ENCODE results near the gene KIDINS220. TPM values are rescaled to one million over a fixed set of nuclear protein-coding genes. Genes with fewer than 3 reads are reported as not detected.

The KIDINS220 gene
- total RNA-seq, 6 experiments from 2014 or later, result 17.0 to 24.8 (median 21.5) TPM

DNA sequence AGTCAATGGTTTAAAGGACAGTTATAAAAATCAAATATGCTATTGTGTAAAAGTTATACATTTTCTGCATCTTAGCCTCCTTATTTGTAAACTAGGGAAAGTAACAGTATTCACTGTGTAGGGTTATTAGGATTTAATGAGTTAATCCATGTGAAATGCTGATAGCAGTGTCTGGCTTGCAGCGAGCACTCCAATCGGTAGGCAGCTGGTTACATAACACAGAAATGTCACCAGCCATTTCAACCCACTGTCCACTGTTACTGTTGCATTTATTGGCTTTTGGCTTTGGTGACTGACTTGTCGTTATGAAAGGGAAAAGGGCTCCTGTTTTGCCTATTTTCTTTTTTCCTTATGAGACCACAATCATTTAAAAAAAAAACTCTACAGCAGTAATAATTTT is 116.7 kb downstream of the KIDINS220 start:
- intact Hi-C loops (cut with DNase I), result no loop called here
- Histone ChIP-seq H3K4me1 (no peaks in the 10 kb centered on the region), H3K36me3 (no peaks in the 10 kb centered on the region), H3K9me3 (no peaks in the 10 kb centered on the region), H3K27ac (no peak overlapping the region), H3K4me3 (no peak overlapping the region), H3K27me3 (no peaks in the 10 kb centered on the region)
- ATAC-seq (no peak), DNase-seq (no peak)
- 43% methylated on average over 3 of the region's 3 CpGs for WGBS (ENCODE audit: insufficient coverage, low coverage, low lambda C conversion rate, missing lambda C conversion rate)
- TF ChIP-seq POLR2A (IDR thresholded peaks at IDR 0.05), result no peak
- TF ChIP-seq, protein P1, sequence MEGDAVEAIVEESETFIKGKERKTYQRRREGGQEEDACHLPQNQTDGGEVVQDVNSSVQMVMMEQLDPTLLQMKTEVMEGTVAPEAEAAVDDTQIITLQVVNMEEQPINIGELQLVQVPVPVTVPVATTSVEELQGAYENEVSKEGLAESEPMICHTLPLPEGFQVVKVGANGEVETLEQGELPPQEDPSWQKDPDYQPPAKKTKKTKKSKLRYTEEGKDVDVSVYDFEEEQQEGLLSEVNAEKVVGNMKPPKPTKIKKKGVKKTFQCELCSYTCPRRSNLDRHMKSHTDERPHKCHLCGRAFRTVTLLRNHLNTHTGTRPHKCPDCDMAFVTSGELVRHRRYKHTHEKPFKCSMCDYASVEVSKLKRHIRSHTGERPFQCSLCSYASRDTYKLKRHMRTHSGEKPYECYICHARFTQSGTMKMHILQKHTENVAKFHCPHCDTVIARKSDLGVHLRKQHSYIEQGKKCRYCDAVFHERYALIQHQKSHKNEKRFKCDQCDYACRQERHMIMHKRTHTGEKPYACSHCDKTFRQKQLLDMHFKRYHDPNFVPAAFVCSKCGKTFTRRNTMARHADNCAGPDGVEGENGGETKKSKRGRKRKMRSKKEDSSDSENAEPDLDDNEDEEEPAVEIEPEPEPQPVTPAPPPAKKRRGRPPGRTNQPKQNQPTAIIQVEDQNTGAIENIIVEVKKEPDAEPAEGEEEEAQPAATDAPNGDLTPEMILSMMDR (IDR thresholded peaks at IDR 0.05), result no peak

DNA sequence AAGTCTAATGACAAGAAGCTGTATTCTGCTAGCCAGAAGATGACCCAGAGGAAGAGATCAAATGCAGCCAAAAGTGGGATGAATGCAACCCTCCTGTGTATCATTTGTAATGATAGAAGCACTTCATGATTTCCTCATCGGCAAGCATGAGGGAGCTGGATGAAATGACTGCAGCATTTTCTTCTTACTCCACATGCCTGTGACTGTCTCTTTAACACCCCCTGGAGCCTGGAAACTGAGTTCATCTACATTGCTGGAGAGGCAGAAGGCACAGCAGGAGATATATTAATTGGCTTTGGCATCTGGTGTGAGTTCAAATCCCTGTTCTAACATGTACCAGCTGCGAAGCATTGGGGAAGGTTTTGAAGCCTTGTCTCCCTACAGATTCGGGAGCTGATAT is 117.9 kb downstream of the KIDINS220 start:
- H3K27me3 ChIP-seq, result no peaks in the 10 kb centered on the region
- 82% methylated on average over 3 of the region's 3 CpGs for WGBS (ENCODE audit: insufficient coverage, low coverage, low lambda C conversion rate, missing lambda C conversion rate)
- intact Hi-C loops (cut with DNase I), result no loop called here
- no peaks in the 10 kb centered on the region for H3K36me3 ChIP-seq
- H3K9me3 ChIP-seq, result no peaks in the 10 kb centered on the region
- H3K27ac ChIP-seq, result no peak overlapping the region
- no peak for ATAC-seq
- TF ChIP-seq, protein P1 (IDR thresholded peaks at IDR 0.05), result no peak
- no peak for TF ChIP-seq POLR2A (IDR thresholded peaks at IDR 0.05)
- no peak for DNase-seq
- H3K4me1 ChIP-seq, result no peaks in the 10 kb centered on the region
- no peak overlapping the region for H3K4me3 ChIP-seq

DNA sequence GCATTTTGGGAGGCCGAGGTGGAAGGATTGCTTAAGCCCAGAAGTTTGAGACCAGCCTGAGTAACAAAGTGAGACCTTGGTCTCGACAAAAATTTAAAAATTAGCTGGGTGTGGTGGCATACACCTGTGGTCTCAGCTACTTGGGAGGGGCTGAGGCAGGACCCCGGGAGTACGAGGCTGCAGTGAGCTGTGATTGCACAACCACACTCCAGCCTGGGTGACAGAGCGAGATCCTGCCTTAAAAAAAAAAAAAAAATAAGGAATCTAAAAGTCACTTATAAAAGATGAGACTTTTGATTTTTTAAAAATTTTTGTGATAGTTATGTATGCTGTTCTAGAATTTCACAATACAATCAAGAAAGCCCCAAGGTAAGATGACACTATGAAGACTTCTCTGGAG is 122.4 kb downstream of the KIDINS220 start:
- no peaks in the 10 kb centered on the region for H3K9me3 ChIP-seq
- intact Hi-C loops (cut with DNase I), result no loop called here
- DNase-seq (no peak), ATAC-seq (no peak)
- WGBS (ENCODE audit: insufficient coverage, low coverage, low lambda C conversion rate, missing lambda C conversion rate), result 72% methylated on average over 5 of the region's 5 CpGs
- H3K27me3 ChIP-seq, result no peaks in the 10 kb centered on the region
- no peaks in the 10 kb centered on the region for H3K4me1 ChIP-seq
- H3K4me3 ChIP-seq, result no peak overlapping the region
- H3K36me3 ChIP-seq, result no peaks in the 10 kb centered on the region
- TF ChIP-seq POLR2A (IDR thresholded peaks at IDR 0.05), result no peak
- TF ChIP-seq, protein P1 (IDR thresholded peaks at IDR 0.05), result no peak
- no peak overlapping the region for H3K27ac ChIP-seq

DNA sequence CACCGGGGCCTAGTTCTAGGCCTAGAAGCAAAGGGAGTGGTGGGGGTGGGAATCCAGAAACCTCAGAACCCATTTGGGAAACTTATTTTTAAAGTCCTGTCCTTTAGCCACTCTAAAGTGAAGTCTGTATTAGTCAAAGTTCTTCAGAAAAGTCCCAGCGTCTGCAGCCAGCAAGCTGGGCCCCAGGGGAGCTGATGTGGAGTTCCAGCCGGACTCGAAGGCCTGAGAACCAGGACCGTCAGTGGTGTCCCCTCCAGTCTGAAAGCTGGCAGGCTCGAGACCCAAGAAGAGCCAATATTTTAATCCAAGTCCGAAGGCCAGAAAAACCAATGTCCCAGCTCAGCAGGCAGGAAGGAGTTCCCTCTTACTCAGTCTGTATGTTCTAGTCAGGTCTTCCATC is 123.1 kb downstream of the KIDINS220 start:
- H3K4me1 ChIP-seq, result no peaks in the 10 kb centered on the region
- no peak for ATAC-seq
- intact Hi-C loops (cut with DNase I), result no loop called here

More for the DNA sequence above, 123.1 kb downstream of the KIDINS220 start:
- DNase-seq, result no peak
- H3K9me3 ChIP-seq, result no peaks in the 10 kb centered on the region
- no peak overlapping the region for H3K27ac ChIP-seq
- no peak for TF ChIP-seq POLR2A (IDR thresholded peaks at IDR 0.05)
- TF ChIP-seq, protein P1 (IDR thresholded peaks at IDR 0.05), result no peak
- 88% methylated on average over 1 of the region's 7 CpGs for WGBS (ENCODE audit: insufficient coverage, low coverage, low lambda C conversion rate, missing lambda C conversion rate)
- H3K4me3 ChIP-seq, result no peak overlapping the region
- no peaks in the 10 kb centered on the region for H3K36me3 ChIP-seq
- H3K27me3 ChIP-seq, result no peaks in the 10 kb centered on the region

Measured in right lobe of liver (tissue), 6 donors.